Caco-2 (cell line): ENCODE measurements around the gene RPS6KA6. TPM values are rescaled to one million over a fixed set of nuclear protein-coding genes. Genes with fewer than 3 reads are reported as not detected.
A peak's percentile ranks its signal among the peaks of the same experiment; 100 is the strongest.

Experiments used
- BruUV-seq: library from RNA; stranded (reverse); fragments of 400-500 nt; replicated peaks from 2 replicates; lab custom pipeline; 2021; lab: Mats Ljungman, UMichigan
- CTCF ChIA-PET: fragments of 300-600 bp; sonication (Branson Sonifier 250); formaldehyde crosslinking; loops from one replicate; lab custom pipeline; 2022; ENCODE audit warnings: antibody characterized with exemption; lab: Charles Lee
- POLR2A ChIA-PET: fragments of 300-600 bp; sonication (Branson Sonifier 250); formaldehyde crosslinking; loops from one replicate; lab custom pipeline; 2022; ENCODE audit warnings: antibody characterized with exemption; lab: Charles Lee
- DNase-seq, 2 experiments: peaks; one replicate each; pipeline versions ENCODE4 v3.0.0 to v3.0.0-alpha.2; 2020 to 2022
- H3K27me3 ChIP-seq: replicated peaks from 2 replicates; pipeline ENCODE4 v1.6.0; 2011; ENCODE audit warnings: low read length; ENCODE audit not compliant: control insufficient read depth, insufficient read depth
- H3K36me3 ChIP-seq: 2 replicates; pipeline ENCODE4 v1.5.1; 2011; ENCODE audit warnings: low read length; ENCODE audit not compliant: control insufficient read depth, insufficient read depth
- H3K4me1 ChIP-seq: fragments of 250-450 bp; sonication (Bioruptor Pico); 2 replicates; pipeline ENCODE4 v1.5.1; 2020; ENCODE audit warnings: mild to moderate bottlenecking
- H3K4me3 ChIP-seq: 2 replicates; pipeline ENCODE4 v1.5.1; 2011; ENCODE audit warnings: low read depth, mild to moderate bottlenecking, control low read depth, low read length
- H3K9me3 ChIP-seq: fragments of 250-450 bp; sonication (Bioruptor Pico); 2 replicates; pipeline ENCODE4 v1.5.1; 2020; ENCODE audit warnings: mild to moderate bottlenecking, moderate library complexity
- H3K27ac Mint-ChIP-seq: one replicate; pipeline ENCODE4 v1.8.0; 2022; ENCODE audit warnings: mixed read lengths; ENCODE audit not compliant: unreplicated experiment
- H3K27me3 Mint-ChIP-seq: one replicate; pipeline ENCODE4 v1.8.0; 2022; ENCODE audit warnings: mixed read lengths; ENCODE audit not compliant: insufficient read depth, unreplicated experiment
- H3K36me3 Mint-ChIP-seq: one replicate; pipeline ENCODE4 v1.8.0; 2022; ENCODE audit warnings: mild to moderate bottlenecking, mixed read lengths; ENCODE audit not compliant: insufficient read depth, unreplicated experiment
- H3K4me1 Mint-ChIP-seq: one replicate; pipeline ENCODE4 v1.8.0; 2022; ENCODE audit warnings: low read depth, mixed read lengths; ENCODE audit not compliant: unreplicated experiment
- H3K4me3 Mint-ChIP-seq: one replicate; pipeline ENCODE4 v1.8.0; 2022; ENCODE audit warnings: mild to moderate bottlenecking, moderate library complexity, mixed read lengths; ENCODE audit not compliant: unreplicated experiment
- H3K9me3 Mint-ChIP-seq: one replicate; pipeline ENCODE4 v1.8.0; 2022; ENCODE audit warnings: mixed read lengths; ENCODE audit not compliant: unreplicated experiment
- CTCF ChIP-seq, 2 experiments: fragments of 200-600 bp in 1 of 2; IDR thresholded peaks; 1 replicate in 1 of 2; 2 replicates in 1 of 2; pipeline versions ENCODE4 v1.5.1 to v1.8.0; 2011 to 2022; ENCODE audit warnings: antibody characterized with exemption in 1 of 2, control low read depth in 1 of 2, inconsistent platforms in 1 of 2, low read depth in 1 of 2, low read length in 1 of 2, mild to moderate bottlenecking in 1 of 2, moderate library complexity in 1 of 2; ENCODE audit not compliant: insufficient read depth in 1 of 2, severe bottlenecking in 1 of 2, unreplicated experiment in 1 of 2
- intact Hi-C: fragments of 100-400 bp; cut with micrococcal nuclease; formaldehyde crosslinking; loops from one replicate; pipeline ENCODE4 v1.10.0; 2022; ENCODE audit not compliant: unreplicated experiment
- total RNA-seq: library from RNA; stranded (reverse); gene quantifications from 2 replicates; pipeline ENCODE4 v1.2.3, GENCODE V29; 2022

Gene RPS6KA6
- total RNA-seq, 1 experiment from 2014 or later = 9.2 TPM

GRCh38 chrX:84118769-84119168, 69.2 kb downstream of the RPS6KA6 start:
- peak in 1 of 2 experiments; percentile 30 for DNase-seq
- Histone ChIP-seq H3K9me3 (no peaks in the 10 kb centered on the region), H3K4me3 (no peak overlapping the region), H3K27me3 (no peaks in the 10 kb centered on the region), H3K4me1 (peaks cover 16% of the 10 kb centered on the region), H3K36me3 (no peaks in the 10 kb centered on the region)
- no TSS peak for BruUV-seq
- peak overlapping the region; percentile 6 for H3K4me3 Mint-ChIP-seq
- POLR2A ChIA-PET = no interaction called here
- no peak for TF ChIP-seq CTCF (IDR thresholded peaks at IDR 0.05; ENCODE audit: insufficient read depth in 1 of 2, low read depth in 1 of 2, low read length in 1 of 2, severe bottlenecking in 1 of 2, unreplicated experiment in 1 of 2)
- H3K9me3 Mint-ChIP-seq = no peaks in the 10 kb centered on the region
- peak overlapping the region; percentile 70 for H3K27ac Mint-ChIP-seq
- H3K36me3 Mint-ChIP-seq = peaks cover 10% of the 10 kb centered on the region
- CTCF ChIA-PET = no interaction called here
- peaks cover 12% of the 10 kb centered on the region for H3K4me1 Mint-ChIP-seq
- intact Hi-C loops = no loop called here
- no peaks in the 10 kb centered on the region for H3K27me3 Mint-ChIP-seq

GRCh38 chrX:84118315-84118714, 69.7 kb downstream of the RPS6KA6 start:
- intact Hi-C loops = no loop called here
- H3K4me3 ChIP-seq = no peak overlapping the region
- CTCF ChIA-PET = no interaction called here
- Mint-ChIP-seq H3K27ac (peak overlapping the region; percentile 70), H3K27me3 (no peaks in the 10 kb centered on the region), H3K4me3 (peak overlapping the region; percentile 6), H3K9me3 (no peaks in the 10 kb centered on the region), H3K36me3 (peaks cover 11% of the 10 kb centered on the region), H3K4me1 (peaks cover 12% of the 10 kb centered on the region)
- H3K27me3 ChIP-seq = no peaks in the 10 kb centered on the region
- no peak for TF ChIP-seq CTCF (IDR thresholded peaks at IDR 0.05; ENCODE audit: insufficient read depth in 1 of 2, low read depth in 1 of 2, low read length in 1 of 2, severe bottlenecking in 1 of 2, unreplicated experiment in 1 of 2)
- no peaks in the 10 kb centered on the region for H3K36me3 ChIP-seq
- H3K4me1 ChIP-seq = peaks cover 16% of the 10 kb centered on the region
- H3K9me3 ChIP-seq = no peaks in the 10 kb centered on the region
- no TSS peak for BruUV-seq
- DNase-seq = no peak
- POLR2A ChIA-PET = no interaction called here

- CTCF ChIA-PET = no interaction called here
- Mint-ChIP-seq H3K4me3 (no peak overlapping the region), H3K27ac (no peak overlapping the region), H3K9me3 (no peaks in the 10 kb centered on the region), H3K4me1 (no peaks in the 10 kb centered on the region), H3K36me3 (no peaks in the 10 kb centered on the region), H3K27me3 (no peaks in the 10 kb centered on the region)
- BruUV-seq = no TSS peak
- no peak for DNase-seq
- Histone ChIP-seq H3K36me3 (no peaks in the 10 kb centered on the region), H3K9me3 (no peaks in the 10 kb centered on the region), H3K4me1 (no peaks in the 10 kb centered on the region), H3K4me3 (no peak overlapping the region), H3K27me3 (no peaks in the 10 kb centered on the region)
- TF ChIP-seq CTCF (IDR thresholded peaks at IDR 0.05; ENCODE audit: insufficient read depth in 1 of 2, low read depth in 1 of 2, low read length in 1 of 2, severe bottlenecking in 1 of 2, unreplicated experiment in 1 of 2) = no peak
- intact Hi-C loops = no loop called here
- POLR2A ChIA-PET = no interaction called here
Observed at GRCh38 chrX:84108584-84108983, 79.4 kb downstream of the RPS6KA6 start.
